Lower leg skin (tissue), 4 donors: ENCODE data around the gene REEP1. TPM values are rescaled to one million over a fixed set of nuclear protein-coding genes. Genes with fewer than 3 reads are reported as not detected.
A peak's percentile ranks its signal among the peaks of the same experiment; 100 is the strongest.
"Not testable (repeated sequence)": the region's sequence is repeated elsewhere in the genome, so short reads cannot be mapped to it uniquely, and the experiment has no call there.

Experiments
- DNase-seq, 2 donors: peaks; one replicate each; pipeline ENCODE4 v3.0.0-alpha.2; 2019; ENCODE audit warnings: low spot score in 2 of 2
- H3K4me3 ChIP-seq: fragments of 200-600 bp; sonication (generic); 2 replicates; pipeline ENCODE4 v1.5.1; 2017; ENCODE audit warnings: mild to moderate bottlenecking, low read depth; ENCODE audit not compliant: poor library complexity, severe bottlenecking
- CTCF ChIP-seq, 3 donors: fragments of 450-650 bp; IDR thresholded peaks; one replicate each; pipeline ENCODE4 v1.5.1; 2016; ENCODE audit warnings: antibody characterized with exemption in 3 of 3, mild to moderate bottlenecking in 3 of 3, moderate library complexity in 2 of 3
- POLR2A ChIP-seq, 2 donors: fragments of 450-650 bp; IDR thresholded peaks; one replicate each; pipeline ENCODE4 v1.6.1; 2016 to 2017; ENCODE audit warnings: antibody characterized with exemption in 2 of 2, mild to moderate bottlenecking in 1 of 2, moderate library complexity in 1 of 2
- WGBS, 2 donors: methylation state at CpG; one replicate each; pipeline ENCODE4 v1.1.5; 2018; 5-methylcytosine and 5-hydroxymethylcytosine counted together
- intact Hi-C: fragments of 100-400 bp; cut with DNase I; formaldehyde crosslinking; loops from one replicate; pipeline ENCODE4 v1.15.0; 2023; ENCODE audit warnings: low total_unique reads
- total RNA-seq, 4 donors: library from RNA; depleted of rRNA; stranded (reverse); fragments of >200 nt; gene quantifications; one replicate each; pipeline ENCODE4 v1.1.0, GENCODE V29; 2016

The REEP1 gene
- total RNA-seq, 4 donors from 2014 or later: 0.04 to 4.3 (median 2.0) TPM

DNA sequence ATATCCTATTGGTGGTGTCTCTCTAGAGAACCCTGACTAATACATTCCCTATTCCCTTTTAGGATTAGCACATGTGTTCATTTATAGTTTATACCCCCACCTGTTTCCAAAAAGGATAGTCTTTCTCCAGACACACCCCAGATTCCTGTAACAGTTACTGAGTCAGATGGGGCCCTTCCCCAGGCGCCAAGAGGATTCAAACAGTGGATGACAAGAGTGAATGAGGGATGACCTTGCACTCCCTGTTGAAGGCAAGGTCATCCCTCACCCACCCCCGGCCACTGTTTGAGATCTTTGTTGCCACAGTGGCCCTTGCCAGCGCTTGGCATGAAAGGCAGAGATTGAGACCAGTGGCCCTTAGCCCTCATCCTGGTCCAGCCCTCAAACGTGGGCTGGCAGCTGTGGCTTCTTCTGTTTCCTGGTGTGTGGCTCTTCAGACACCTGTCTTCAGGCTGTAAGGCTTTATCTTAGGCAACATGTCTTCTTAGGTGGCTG is 15.3 kb upstream of the REEP1 start:
- TF ChIP-seq POLR2A (IDR thresholded peaks at IDR 0.05) (no peak), CTCF (IDR thresholded peaks at IDR 0.05) (no peak)
- WGBS, 2 donors: 82 to 87% methylated on average over 4 of the region's 4 CpGs
- DNase-seq: peak in 1 of 2 donors; percentile 66
- H3K4me3 ChIP-seq: no peak overlapping the region
- intact Hi-C loops: no loop called here

- no peak overlapping the region for H3K4me3 ChIP-seq
- intact Hi-C loops: no loop called here
- DNase-seq: peak in 1 of 2 donors; percentile 66
- WGBS, 2 donors: 73 to 76% methylated on average over 8 of the region's 8 CpGs
- TF ChIP-seq CTCF (IDR thresholded peaks at IDR 0.05): no peak
- no peak for TF ChIP-seq POLR2A (IDR thresholded peaks at IDR 0.05)
These were observed 14.8 kb upstream of the REEP1 start for GRCh38 chr2:86352137-86352726.

DNA sequence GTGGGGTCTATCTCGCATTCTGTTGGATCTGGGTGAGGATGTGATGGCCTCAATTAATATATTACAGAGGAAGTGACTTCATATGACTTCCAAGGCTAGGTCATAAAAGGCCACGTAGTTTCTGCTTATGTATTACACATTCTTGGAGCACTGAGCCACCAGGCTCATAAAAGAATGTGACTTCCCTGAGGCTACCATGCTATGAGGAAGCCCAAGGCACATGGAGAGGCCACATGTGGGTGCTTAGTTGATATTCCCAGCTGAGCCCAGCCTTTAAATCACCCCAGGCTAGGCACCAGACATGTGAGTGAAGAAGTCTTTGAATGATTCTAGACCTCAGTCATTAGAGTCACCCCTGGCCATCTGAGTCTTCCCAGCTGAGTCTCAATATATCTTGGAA is 13.3 kb upstream of the REEP1 start:
- no peak overlapping the region for H3K4me3 ChIP-seq
- no peak for TF ChIP-seq CTCF (IDR thresholded peaks at IDR 0.05)
- no peak for TF ChIP-seq POLR2A (IDR thresholded peaks at IDR 0.05)
- 70 to 79% methylated on average over 2 of the region's 2 CpGs for WGBS, 2 donors
- intact Hi-C loops: no loop called here
- no peak for DNase-seq

DNA sequence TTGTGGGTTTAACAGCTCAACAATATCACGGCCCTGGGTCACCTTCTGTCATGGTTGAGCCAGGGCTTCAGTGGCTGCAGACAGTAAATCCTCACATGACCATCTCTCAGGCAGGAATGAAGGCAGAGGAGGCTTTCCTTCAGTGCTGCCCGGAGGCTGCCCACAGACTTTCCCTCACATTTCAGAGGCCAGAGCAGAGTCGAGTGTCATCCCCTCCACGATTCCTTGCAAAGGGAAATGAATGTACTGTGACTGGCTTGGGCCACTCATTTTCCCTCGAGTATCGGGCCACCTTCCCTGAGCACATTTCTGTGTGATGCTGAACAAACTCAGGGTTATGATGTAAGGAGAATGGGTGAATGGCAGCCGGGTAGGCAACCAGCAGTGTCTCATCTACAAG is 10.0 kb upstream of the REEP1 start:
- no peak overlapping the region for H3K4me3 ChIP-seq
- intact Hi-C loops: no loop called here
- 86 to 91% methylated on average over 7 of the region's 7 CpGs for WGBS, 2 donors
- TF ChIP-seq POLR2A (IDR thresholded peaks at IDR 0.05) (no peak), CTCF (IDR thresholded peaks at IDR 0.05) (no peak)
- DNase-seq: peak in 1 of 2 donors; percentile 65

DNA sequence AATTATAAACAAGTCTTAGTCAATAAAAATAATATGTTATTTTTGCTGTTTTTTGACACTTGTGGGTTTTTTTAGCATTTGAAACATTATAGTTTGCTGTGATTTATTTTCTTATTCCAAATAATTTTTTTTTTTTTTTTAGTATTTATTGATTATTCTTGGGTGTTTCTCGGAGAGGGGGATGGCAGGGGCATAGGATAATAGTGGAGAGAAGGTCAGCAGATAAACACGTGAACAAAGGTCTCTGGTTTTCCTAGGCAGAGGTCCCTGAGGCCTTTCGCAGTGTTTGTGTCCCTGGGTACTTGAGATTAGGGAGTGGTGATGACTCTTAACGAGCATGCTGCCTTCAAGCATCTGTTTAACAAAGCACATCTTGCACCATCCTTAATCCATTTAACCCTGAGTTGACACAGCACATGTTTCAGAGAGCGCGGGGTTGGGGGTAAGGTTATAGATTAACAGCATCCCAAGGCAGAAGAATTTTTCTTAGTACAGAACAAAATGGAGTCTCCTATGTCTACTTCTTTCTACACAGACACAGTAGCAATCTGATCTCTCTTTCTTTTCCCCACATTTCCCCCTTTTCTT is 8.5 kb upstream of the REEP1 start:
- intact Hi-C loops, DNase-seq, H3K4me3 ChIP-seq: not testable (repeated sequence)

DNA sequence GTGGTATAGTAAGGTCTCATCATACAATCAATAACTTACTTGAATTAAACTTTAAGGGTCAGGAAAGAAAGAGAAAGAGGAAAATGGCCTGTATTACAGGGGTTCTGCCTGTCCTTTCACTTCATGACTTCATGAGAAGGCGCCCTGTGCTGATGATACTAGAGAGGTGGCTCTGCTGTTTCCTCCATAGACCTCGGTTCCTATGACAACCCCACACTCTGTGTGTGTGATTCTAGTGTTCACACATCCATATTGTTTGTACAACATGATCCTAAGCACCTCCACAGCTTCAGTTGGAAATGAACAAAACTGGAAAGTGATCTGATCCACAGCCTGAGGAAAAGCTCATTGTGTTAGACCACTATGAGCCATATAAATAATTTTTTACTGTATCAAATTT is 7.0 kb upstream of the REEP1 start:
- no peak overlapping the region for H3K4me3 ChIP-seq
- intact Hi-C loops: no loop called here
- TF ChIP-seq CTCF (IDR thresholded peaks at IDR 0.05) (no peak), POLR2A (IDR thresholded peaks at IDR 0.05) (no peak)
- DNase-seq: no peak
- 28 to 72% methylated on average over 2 of the region's 2 CpGs for WGBS, 2 donors

More for the DNA sequence above, 8.5 kb upstream of the REEP1 start:
- WGBS, 2 donors: 67 to 71% methylated on average over 6 of the region's 6 CpGs
